GM18909 (cell line): Measurements from ENCODE around the gene CDC25A.

ENCODE experiments used
- ATAC-seq: cut with Tn5 transposase; IDR thresholded peaks from one replicate; pipeline ENCODE4 v1.9.1; 2021; ENCODE audit warnings: mild to moderate bottlenecking; ENCODE audit not compliant: unreplicated experiment, poor library complexity

CDC25A gene

DNA sequence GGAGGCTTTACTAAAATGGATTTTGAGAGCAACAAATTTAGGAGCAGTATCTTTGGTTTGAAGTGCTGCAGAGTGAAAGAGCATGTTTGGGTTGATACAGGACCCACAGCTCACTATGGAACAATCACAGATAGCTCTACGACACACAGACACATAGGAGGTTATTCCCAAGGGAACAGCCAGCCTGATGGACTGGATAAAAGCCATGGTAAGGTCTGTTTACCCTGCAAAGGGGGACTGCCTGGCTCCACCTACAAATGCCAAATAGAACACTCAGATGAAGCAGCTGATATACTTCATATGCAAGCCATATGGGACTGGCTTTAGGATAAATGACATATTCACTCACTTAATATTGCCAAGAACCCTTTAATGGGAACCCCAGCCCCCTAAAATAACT is 75.4 kb downstream of the CDC25A start:
- ATAC-seq: peak; percentile 18

- ATAC-seq: peak; percentile 92
These were observed 76.0 kb downstream of the CDC25A start for GRCh38 chr3:48112108-48112791.

DNA sequence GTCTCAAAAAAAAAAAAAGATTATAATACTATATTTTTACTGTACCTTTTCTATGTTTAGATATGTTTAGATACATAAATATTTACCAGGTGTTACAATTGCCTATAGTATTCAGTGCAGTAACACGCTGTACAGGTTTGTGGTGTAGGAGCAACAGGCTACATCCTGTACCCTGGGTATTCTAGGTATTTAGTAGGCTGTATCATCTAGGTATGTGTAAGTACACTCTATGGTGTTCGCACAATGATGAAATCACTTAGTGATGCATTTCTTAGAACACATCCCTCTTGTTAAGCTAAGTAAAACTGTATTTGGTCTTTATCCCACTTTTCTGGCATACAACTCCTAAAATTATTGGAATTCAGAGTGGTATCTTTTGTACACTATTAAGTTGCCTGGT is 77.8 kb downstream of the CDC25A start:
- ATAC-seq: no peak

GRCh38 chr3:48107227-48107626 is 81.0 kb downstream of the CDC25A start:
- ATAC-seq: no peak
